H1 (cell line): ENCODE data around the gene FBXW8. TPM values are rescaled to one million over a fixed set of nuclear protein-coding genes. Genes with fewer than 3 reads are reported as not detected.

Experiments
- CTCF ChIA-PET: fragments of 300-600 bp; sonication (Branson Sonifier 250); formaldehyde crosslinking; loops from one replicate; lab custom pipeline; 2021; ENCODE audit not compliant: partially characterized antibody; lab: Charles Lee
- POLR2A ChIA-PET: fragments of 300-600 bp; sonication (Branson Sonifier 250); formaldehyde crosslinking; loops from one replicate; lab custom pipeline; 2021; ENCODE audit warnings: inconsistent platforms; ENCODE audit not compliant: partially characterized antibody; lab: Charles Lee
- DNase-seq, 2 experiments: peaks; one replicate each; pipeline versions ENCODE4 v3.0.0 to v3.0.0-alpha.2; 2010 to 2022; ENCODE audit warnings: low spot score in 2 of 2, low read depth in 1 of 2, mixed read lengths in 1 of 2
- FAIRE-seq: peaks from 2 replicates; lab custom pipeline; 2011; peaks lifted over from hg19 to GRCh38; lab: Jason Lieb, UNC
- H2AFZ ChIP-seq: 2 replicates; pipeline ENCODE4 v1.8.1; 2012; ENCODE audit warnings: low read length, inconsistent platforms
- H2AK5ac ChIP-seq: 2 replicates; pipeline ENCODE4 v1.6.1; 2013; ENCODE audit warnings: low read depth, low read length
- H2BK120ac ChIP-seq: replicated peaks from 2 replicates; pipeline ENCODE3; 2013; ENCODE audit warnings: low read depth, low read length, inconsistent platforms
- H2BK12ac ChIP-seq: 2 replicates; pipeline ENCODE4 v1.6.1; 2013; ENCODE audit warnings: low read depth, low read length
- H2BK15ac ChIP-seq: 2 replicates; pipeline ENCODE4 v1.6.1; 2013; ENCODE audit warnings: low read length
- H2BK20ac ChIP-seq: 2 replicates; pipeline ENCODE4 v1.6.1; 2013; ENCODE audit warnings: low read length
- H2BK5ac ChIP-seq: 2 replicates; pipeline ENCODE4 v1.6.1; 2013; ENCODE audit warnings: low read depth, low read length
- H3K14ac ChIP-seq: 2 replicates; pipeline ENCODE4 v1.6.1; 2013; ENCODE audit warnings: inconsistent platforms; ENCODE audit not compliant: insufficient read length
- H3K18ac ChIP-seq: 2 replicates; pipeline ENCODE4 v1.6.1; 2013; ENCODE audit warnings: low read length; ENCODE audit errors: extremely low read depth
- H3K23ac ChIP-seq: 2 replicates; pipeline ENCODE4 v1.6.1; 2013; ENCODE audit warnings: inconsistent platforms; ENCODE audit not compliant: insufficient read length
- H3K23me2 ChIP-seq: 2 replicates; pipeline ENCODE4 v1.6.1; 2013; ENCODE audit warnings: low read depth, low read length
- H3K27ac ChIP-seq: 2 replicates; pipeline ENCODE4 v1.6.1; 2011; ENCODE audit warnings: low read depth, low read length, inconsistent platforms
- H3K27me3 ChIP-seq, 4 experiments: replicated peaks in 1 of 4; 1 replicate in 1 of 4; 2 replicates in 3 of 4; pipeline versions ENCODE4 v1.6.1 to v1.8.1; 2011 to 2013; ENCODE audit warnings: low read length in 3 of 4, mild to moderate bottlenecking in 3 of 4, inconsistent platforms in 2 of 4, mixed read lengths in 2 of 4, moderate library complexity in 1 of 4; ENCODE audit not compliant: control insufficient read depth in 3 of 4, insufficient read depth in 3 of 4; ENCODE audit errors: extremely low read depth in 1 of 4
- H3K36me3 ChIP-seq, 4 experiments: 2 replicates each; pipeline versions ENCODE4 v1.6.1 to v1.8.1; 2011 to 2013; ENCODE audit warnings: mild to moderate bottlenecking in 4 of 4, low read length in 3 of 4, moderate library complexity in 2 of 4, control low read depth in 1 of 4, inconsistent platforms in 1 of 4; ENCODE audit not compliant: insufficient read depth in 4 of 4, control insufficient read depth in 2 of 4
- H3K4ac ChIP-seq: replicated peaks from 2 replicates; pipeline ENCODE3; 2013; ENCODE audit warnings: low read length, low read depth, mixed read lengths, inconsistent platforms; ENCODE audit not compliant: insufficient read length
- H3K4me1 ChIP-seq, 4 experiments: replicated peaks in 1 of 4; 1 replicate in 1 of 4; 2 replicates in 3 of 4; pipeline versions ENCODE4 v1.6.1 to v1.8.1; 2011 to 2013; ENCODE audit warnings: low read length in 3 of 4, inconsistent platforms in 2 of 4, mixed read lengths in 1 of 4; ENCODE audit not compliant: insufficient read depth in 4 of 4, control insufficient read depth in 3 of 4
- H3K4me2 ChIP-seq, 2 experiments: 2 replicates each; pipeline versions ENCODE4 v1.6.1 to v1.8.1; 2011 to 2013; ENCODE audit warnings: low read depth in 2 of 2, low read length in 2 of 2, control low read depth in 1 of 2, inconsistent platforms in 1 of 2, mild to moderate bottlenecking in 1 of 2; ENCODE audit not compliant: insufficient read depth in 1 of 2
- H3K4me3 ChIP-seq, 4 experiments: fragments of 200-600, 300-600 bp in 1 of 4; sonication (generic), shearing (Covaris generic), sonication (Bioruptor Twin) in 1 of 4; 2 replicates each; pipeline versions ENCODE4 v1.5.1 to v1.8.1; 2011 to 2016; ENCODE audit warnings: low read length in 4 of 4, low read depth in 3 of 4, control low read depth in 2 of 4, inconsistent platforms in 2 of 4, mild to moderate bottlenecking in 2 of 4, mixed read lengths in 1 of 4, moderate library complexity in 1 of 4; ENCODE audit not compliant: insufficient read depth in 2 of 4; ENCODE audit errors: extremely low read depth in 1 of 4
- H3K56ac ChIP-seq: replicated peaks from 2 replicates; pipeline ENCODE3; 2013; ENCODE audit warnings: low read depth, mild to moderate bottlenecking, mixed read lengths, low read length, inconsistent platforms; ENCODE audit not compliant: insufficient read length
- H3K79me1 ChIP-seq: 2 replicates; pipeline ENCODE4 v1.6.1; 2013; ENCODE audit warnings: low read depth, low read length, control low read depth
- H3K79me2 ChIP-seq, 2 experiments: 2 replicates each; pipeline versions ENCODE4 v1.6.1 to v1.8.1; 2012 to 2013; ENCODE audit warnings: low read length in 2 of 2, mild to moderate bottlenecking in 2 of 2, inconsistent platforms in 1 of 2; ENCODE audit not compliant: insufficient read depth in 2 of 2, control insufficient read depth in 1 of 2
- H3K9ac ChIP-seq, 4 experiments: replicated peaks in 1 of 4; 1 replicate in 1 of 4; 2 replicates in 3 of 4; pipeline versions ENCODE4 v1.6.1 to v1.8.1; 2011 to 2013; ENCODE audit warnings: low read depth in 3 of 4, low read length in 3 of 4, control low read depth in 2 of 4, mild to moderate bottlenecking in 2 of 4, moderate library complexity in 2 of 4, inconsistent platforms in 1 of 4; ENCODE audit errors: extremely low read depth in 1 of 4
- H3K9me3 ChIP-seq, 2 experiments: 2 replicates each; pipeline versions ENCODE4 v1.6.1 to v1.8.1; 2012 to 2013; ENCODE audit warnings: mild to moderate bottlenecking in 2 of 2, moderate library complexity in 2 of 2, control low read depth in 1 of 2, inconsistent platforms in 1 of 2, low read depth in 1 of 2, low read length in 1 of 2, mixed read lengths in 1 of 2; ENCODE audit not compliant: insufficient read depth in 2 of 2
- H4K20me1 ChIP-seq, 2 experiments: replicated peaks in 1 of 2; 2 replicates each; pipeline versions ENCODE3 to v1.8.1; 2011 to 2013; ENCODE audit warnings: inconsistent platforms in 2 of 2, low read length in 2 of 2, mild to moderate bottlenecking in 1 of 2; ENCODE audit not compliant: insufficient read depth in 2 of 2, control insufficient read depth in 1 of 2
- H4K5ac ChIP-seq: 2 replicates; pipeline ENCODE4 v1.6.1; 2013; ENCODE audit warnings: low read length, low read depth, mixed read lengths, inconsistent platforms; ENCODE audit not compliant: insufficient read length
- H4K8ac ChIP-seq: 2 replicates; pipeline ENCODE4 v1.8.0; 2013; ENCODE audit warnings: mild to moderate bottlenecking, moderate library complexity, low read length, inconsistent platforms; ENCODE audit not compliant: insufficient read depth; ENCODE audit errors: extremely low read depth
- H4K91ac ChIP-seq: replicated peaks from 2 replicates; pipeline ENCODE3; 2013; ENCODE audit warnings: low read length, mixed read lengths, inconsistent platforms; ENCODE audit not compliant: insufficient read length
- CHD1 ChIP-seq: IDR thresholded peaks from 2 replicates; pipeline ENCODE4 v1.6.1; 2012; ENCODE audit warnings: low read depth, low read length, improper control_type of control experiment
- EZH2 ChIP-seq: fragments of 200-600 bp; sonication (generic); IDR thresholded peaks from 2 replicates; pipeline ENCODE4 v1.7.1; 2012; ENCODE audit warnings: low read depth, mild to moderate bottlenecking, moderate library complexity, low read length, inconsistent platforms; ENCODE audit not compliant: severe bottlenecking
- GABPA ChIP-seq: IDR thresholded peaks from 2 replicates; pipeline ENCODE4 v1.6.1; 2011; ENCODE audit warnings: mild to moderate bottlenecking, low read length, moderate library complexity, borderline replicate concordance; ENCODE audit not compliant: insufficient read depth
- HDAC6 ChIP-seq: IDR thresholded peaks from one replicate; pipeline ENCODE4 v1.7.1; 2012; ENCODE audit warnings: low read depth, mild to moderate bottlenecking, inconsistent platforms, low read length, moderate library complexity
- KDM4A ChIP-seq: IDR thresholded peaks from one replicate; pipeline ENCODE4 v1.7.1; 2012; ENCODE audit warnings: low read depth, mild to moderate bottlenecking, moderate library complexity, low read length, inconsistent platforms; ENCODE audit not compliant: severe bottlenecking
- NRF1 ChIP-seq: IDR thresholded peaks from 2 replicates; pipeline ENCODE4 v1.6.1; 2011; ENCODE audit warnings: mild to moderate bottlenecking, low read depth, low read length, improper control_type of control experiment
- RFX5 ChIP-seq: IDR thresholded peaks from 2 replicates; pipeline ENCODE4 v1.6.1; 2011; ENCODE audit warnings: low read depth, low read length, improper control_type of control experiment, borderline replicate concordance
- SAP30 ChIP-seq: fragments of 300-600 bp; sonication (generic); IDR thresholded peaks from 2 replicates; pipeline ENCODE4 v1.7.1; 2012; ENCODE audit warnings: low read length, moderate library complexity, mild to moderate bottlenecking, inconsistent platforms; ENCODE audit not compliant: insufficient read depth, insufficient replicate concordance
- SUZ12 ChIP-seq: fragments of 200-600 bp; sonication (generic); IDR thresholded peaks from 2 replicates; pipeline ENCODE4 v1.6.1; 2012; ENCODE audit warnings: mild to moderate bottlenecking, inconsistent platforms, low read length, moderate library complexity, mixed read lengths
- WGBS, 2 experiments: shearing (Covaris generic) in 1 of 2; methylation state at CpG; one replicate each; pipeline versions ENCODE4 v1.1.6 to v1.1.7; 2013 to 2015; ENCODE audit warnings: low lambda C conversion rate in 2 of 2, mixed read lengths in 2 of 2, inconsistent platforms in 1 of 2, low coverage in 1 of 2, missing lambda C conversion rate in 1 of 2; ENCODE audit not compliant: insufficient replicate concordance in 2 of 2, insufficient coverage in 1 of 2, insufficient read length in 1 of 2; ENCODE audit errors: extremely low coverage in 1 of 2, missing lambda C conversion rate in 1 of 2; 5-methylcytosine and 5-hydroxymethylcytosine counted together
- polyA plus RNA-seq, 7 experiments: library from polyadenylated mRNA; depleted of rRNA in 3 of 7; stranded (reverse) in 5 of 7; unstranded in 2 of 7; fragments of >200 nt in 5 of 7; fragments of 200-250 nt in 2 of 7; gene quantifications; 1 replicate in 5 of 7; 2 replicates in 1 of 7; 4 replicates in 1 of 7; pipeline versions ENCODE4 v1.2.1 to v1.2.3, GENCODE V29; 2011 to 2013; ENCODE audit warnings: missing spikeins in 2 of 7, mixed read lengths in 2 of 7
- total RNA-seq: library from RNA; stranded (reverse); fragmentation: NEBNext Ultra II Directional; extraction: Animal tissue kit (Norgen Biotek cat#: 25700); gene quantifications from 2 replicates; pipeline ENCODE4 v1.2.1, GENCODE V29; 2021

Gene FBXW8
- total and polyA plus RNA-seq, 2 of the 8 experiments (the other 6 are each of a cell fraction or from before 2014, with no cell fraction given) = 15.8 to 16.0 TPM

- Histone ChIP-seq H2BK20ac (no peak overlapping the region), H3K18ac (no peak overlapping the region), H3K36me3 (peaks cover 0 to 18% (median 3%) of the 10 kb centered on the region in 4 experiments; a peak in 5 of 8 replicates), H3K9ac (no peak overlapping the region), H2BK5ac (no peak overlapping the region), H2BK12ac (no peak overlapping the region), H4K91ac (no peak overlapping the region), H4K5ac (no peak overlapping the region), H3K79me1 (peaks cover 2% of the 10 kb centered on the region; the same call in 1 of the 2 replicates), H3K4me2 (no peak overlapping the region), H3K4ac (no peak overlapping the region), H3K23ac (no peak overlapping the region), H3K27me3 (no peaks in the 10 kb centered on the region), H3K4me1 (peaks cover 0 to 3% (median 0%) of the 10 kb centered on the region in 4 experiments; a peak in 1 of 7 replicates), H4K8ac (no peak overlapping the region), H2BK15ac (no peak overlapping the region), H3K79me2 (peaks cover 0 to 10% of the 10 kb centered on the region in 2 experiments; a peak in 2 of 4 replicates), H3K4me3 (no peak overlapping the region), H2AFZ (no peak overlapping the region), H3K56ac (no peak overlapping the region), H3K14ac (no peak overlapping the region), H3K9me3 (no peaks in the 10 kb centered on the region), H2AK5ac (no peak overlapping the region), H3K23me2 (no peaks in the 10 kb centered on the region), H3K27ac (no peak overlapping the region), H2BK120ac (no peak overlapping the region), H4K20me1 (no peaks in the 10 kb centered on the region)
- CTCF ChIA-PET = interaction anchor here (0.6 to 1.2 kb wide), 3 partner anchors 9 to 21 kb away, joined by 3 read pairs; no protein-coding TSS in a partner anchor
- POLR2A ChIA-PET = no interaction called here
- FAIRE-seq = no peak
- 77% methylated on average over 9 of the region's 9 CpGs; no CpG with 5 or more reads in 1 of the 2 experiments for WGBS, 2 experiments
- no peak for DNase-seq
- no peak for TF ChIP-seq GABPA
- no peak for TF ChIP-seq SUZ12
- TF ChIP-seq SAP30 = no peak
- TF ChIP-seq KDM4A = no peak
- no peak for TF ChIP-seq HDAC6
- TF ChIP-seq CHD1 = no peak
- TF ChIP-seq RFX5 = no peak
- TF ChIP-seq NRF1 = no peak
- no peak for TF ChIP-seq EZH2
Measured at GRCh38 chr12:116927244-116927940, 16.6 kb downstream of the FBXW8 start.
